ENCODE results near the gene ZBTB16.

DNA sequence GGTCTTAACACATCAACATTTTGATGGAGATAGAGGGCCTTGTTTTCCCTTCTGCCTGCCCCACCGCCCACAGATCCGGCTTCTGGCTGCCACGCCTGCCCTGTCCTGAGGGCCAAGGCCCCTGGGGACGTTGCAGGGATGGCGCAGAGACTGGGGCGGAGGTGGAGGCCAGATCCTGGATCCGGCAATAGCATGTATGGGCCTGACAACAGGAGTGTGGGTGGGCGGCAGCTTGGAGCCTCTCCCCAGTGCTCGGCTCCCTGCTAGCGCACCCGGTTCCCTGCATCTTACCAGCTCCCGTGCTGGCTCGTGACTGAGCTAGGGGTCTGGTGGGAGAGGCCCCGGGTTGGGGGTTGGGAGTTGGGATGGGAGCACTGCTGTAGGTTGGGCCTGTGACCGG is 95.6 kb downstream of the ZBTB16 start:
- TF ChIP-seq, protein P1, sequence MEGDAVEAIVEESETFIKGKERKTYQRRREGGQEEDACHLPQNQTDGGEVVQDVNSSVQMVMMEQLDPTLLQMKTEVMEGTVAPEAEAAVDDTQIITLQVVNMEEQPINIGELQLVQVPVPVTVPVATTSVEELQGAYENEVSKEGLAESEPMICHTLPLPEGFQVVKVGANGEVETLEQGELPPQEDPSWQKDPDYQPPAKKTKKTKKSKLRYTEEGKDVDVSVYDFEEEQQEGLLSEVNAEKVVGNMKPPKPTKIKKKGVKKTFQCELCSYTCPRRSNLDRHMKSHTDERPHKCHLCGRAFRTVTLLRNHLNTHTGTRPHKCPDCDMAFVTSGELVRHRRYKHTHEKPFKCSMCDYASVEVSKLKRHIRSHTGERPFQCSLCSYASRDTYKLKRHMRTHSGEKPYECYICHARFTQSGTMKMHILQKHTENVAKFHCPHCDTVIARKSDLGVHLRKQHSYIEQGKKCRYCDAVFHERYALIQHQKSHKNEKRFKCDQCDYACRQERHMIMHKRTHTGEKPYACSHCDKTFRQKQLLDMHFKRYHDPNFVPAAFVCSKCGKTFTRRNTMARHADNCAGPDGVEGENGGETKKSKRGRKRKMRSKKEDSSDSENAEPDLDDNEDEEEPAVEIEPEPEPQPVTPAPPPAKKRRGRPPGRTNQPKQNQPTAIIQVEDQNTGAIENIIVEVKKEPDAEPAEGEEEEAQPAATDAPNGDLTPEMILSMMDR (IDR thresholded peaks at IDR 0.05; ENCODE audit: low read depth, low read length): no peak
- TF ChIP-seq, protein P2, sequence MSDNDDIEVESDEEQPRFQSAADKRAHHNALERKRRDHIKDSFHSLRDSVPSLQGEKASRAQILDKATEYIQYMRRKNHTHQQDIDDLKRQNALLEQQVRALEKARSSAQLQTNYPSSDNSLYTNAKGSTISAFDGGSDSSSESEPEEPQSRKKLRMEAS (IDR thresholded peaks at IDR 0.05; ENCODE audit: low read depth, low read length): no peak
- TF ChIP-seq POLR2A (IDR thresholded peaks at IDR 0.05; ENCODE audit: extremely low read depth, insufficient read length) (no peak), MYC (IDR thresholded peaks at IDR 0.05; ENCODE audit: low read depth, low read length) (no peak)

Measured in NB4 (cell line).